WTC11 (cell line): ENCODE results near the gene CYP27C1.

ENCODE experiments used
- AFF4 ChIP-seq: sonication (generic); formaldehyde crosslinking; IDR thresholded peaks from 2 replicates; pipeline ENCODE4 v1.8.1; 2023; ENCODE audit warnings: mild to moderate bottlenecking, missing genetic modification reagents, borderline replicate concordance
- CREM ChIP-seq: sonication (generic); formaldehyde crosslinking; IDR thresholded peaks from 2 replicates; pipeline ENCODE4 v1.8.1; 2022; ENCODE audit warnings: mild to moderate bottlenecking, missing genetic modification reagents, moderate library complexity
- CTCF ChIP-seq: fragments of 200-600 bp; IDR thresholded peaks from 2 replicates; pipeline ENCODE4 v1.8.0; 2022; ENCODE audit warnings: antibody characterized with exemption
- HMGA2 ChIP-seq: fragments of 250-450 bp; sonication (Bioruptor Pico); IDR thresholded peaks from 2 replicates; pipeline ENCODE4 v1.4.0; 2021; ENCODE audit warnings: mild to moderate bottlenecking, moderate library complexity
- TCF7 ChIP-seq: sonication (generic); formaldehyde crosslinking; IDR thresholded peaks from 2 replicates; pipeline ENCODE4 v1.8.0; 2022; ENCODE audit warnings: mild to moderate bottlenecking, low read depth, missing genetic modification reagents, moderate library complexity
- ZNF232 ChIP-seq: sonication (generic); formaldehyde crosslinking; IDR thresholded peaks from 2 replicates; pipeline ENCODE4 v1.8.0; 2022; ENCODE audit warnings: mild to moderate bottlenecking, missing genetic modification reagents
- TF ChIP-seq, protein P1 (sequence below): sonication (generic); formaldehyde crosslinking; conservative IDR thresholded peaks from 2 replicates; pipeline ENCODE4 v1.8.1; 2022; ENCODE audit warnings: mild to moderate bottlenecking, missing genetic modification reagents
- TF ChIP-seq, protein P2 (sequence below): fragments of 250-450 bp; sonication (Bioruptor Pico); IDR thresholded peaks from 2 replicates; pipeline ENCODE4 v2.1.2; 2022; ENCODE audit warnings: mild to moderate bottlenecking, moderate library complexity
- TF ChIP-seq, protein P3 (sequence below): sonication (generic); formaldehyde crosslinking; IDR thresholded peaks from 2 replicates; pipeline ENCODE4 v1.8.0; 2022; ENCODE audit warnings: mild to moderate bottlenecking, missing genetic modification reagents
- TF ChIP-seq, protein P4 (sequence below): sonication (generic); formaldehyde crosslinking; conservative IDR thresholded peaks from 2 replicates; pipeline ENCODE4 v1.8.1; 2023; ENCODE audit warnings: mild to moderate bottlenecking, low read depth, missing genetic modification reagents, moderate library complexity

DNA sequence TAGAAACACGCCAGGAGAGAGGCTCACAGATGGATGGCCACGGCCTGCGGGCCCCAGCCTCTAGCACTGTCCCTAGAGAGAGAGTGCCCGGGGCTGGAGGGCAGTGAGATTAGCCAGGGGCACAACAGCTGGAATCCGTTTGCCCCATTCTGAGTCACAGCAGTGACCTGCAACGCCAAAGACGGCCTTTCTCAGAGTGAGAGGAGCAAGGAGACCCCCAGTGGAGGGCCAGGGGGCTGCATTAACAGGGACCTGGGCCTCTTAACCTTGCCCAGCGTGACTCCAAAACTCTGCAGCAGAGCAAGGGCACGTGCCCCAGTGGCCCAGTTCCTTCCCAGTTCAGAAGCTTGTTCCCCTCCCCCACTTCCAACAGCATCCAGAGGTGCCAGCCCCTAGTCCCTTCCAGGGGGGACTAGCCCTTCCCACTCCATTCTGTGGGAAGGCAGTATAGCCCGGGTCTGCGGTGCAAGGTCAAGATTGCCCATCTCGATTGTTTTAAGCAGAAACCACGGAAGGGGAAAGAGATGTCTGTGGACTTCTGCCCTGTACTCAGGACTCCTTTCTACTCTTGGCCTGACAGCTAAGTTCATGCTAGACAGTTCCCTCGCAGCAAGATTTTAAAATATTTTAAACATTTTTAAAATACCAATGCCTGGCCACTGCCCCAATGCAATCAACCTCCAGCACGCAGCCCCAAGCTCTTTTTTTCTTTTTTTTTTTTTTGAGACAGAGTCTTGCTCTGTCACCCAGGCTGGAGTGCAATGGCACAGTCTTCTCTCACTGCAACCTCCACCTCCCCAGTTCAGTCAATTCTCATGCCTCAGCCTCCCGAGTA lies 62.2 kb downstream of the CYP27C1 start:
- no peak; the same call in 1 of the 2 replicates for TF ChIP-seq CTCF
- no peak for TF ChIP-seq AFF4 (CRISPR knock-in tag)
- TF ChIP-seq, protein P1, sequence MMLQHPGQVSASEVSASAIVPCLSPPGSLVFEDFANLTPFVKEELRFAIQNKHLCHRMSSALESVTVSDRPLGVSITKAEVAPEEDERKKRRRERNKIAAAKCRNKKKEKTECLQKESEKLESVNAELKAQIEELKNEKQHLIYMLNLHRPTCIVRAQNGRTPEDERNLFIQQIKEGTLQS (CRISPR knock-in tag) = no peak
- TF ChIP-seq, protein P2, sequence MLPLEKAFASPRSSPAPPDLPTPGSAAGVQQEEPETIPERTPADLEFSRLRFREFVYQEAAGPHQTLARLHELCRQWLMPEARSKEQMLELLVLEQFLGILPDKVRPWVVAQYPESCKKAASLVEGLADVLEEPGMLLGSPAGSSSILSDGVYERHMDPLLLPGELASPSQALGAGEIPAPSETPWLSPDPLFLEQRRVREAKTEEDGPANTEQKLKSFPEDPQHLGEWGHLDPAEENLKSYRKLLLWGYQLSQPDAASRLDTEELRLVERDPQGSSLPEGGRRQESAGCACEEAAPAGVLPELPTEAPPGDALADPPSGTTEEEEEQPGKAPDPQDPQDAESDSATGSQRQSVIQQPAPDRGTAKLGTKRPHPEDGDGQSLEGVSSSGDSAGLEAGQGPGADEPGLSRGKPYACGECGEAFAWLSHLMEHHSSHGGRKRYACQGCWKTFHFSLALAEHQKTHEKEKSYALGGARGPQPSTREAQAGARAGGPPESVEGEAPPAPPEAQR (CRISPR knock-in tag) = no peak
- TF ChIP-seq TCF7 (CRISPR knock-in tag) = no peak
- no peak for TF ChIP-seq ZNF232 (CRISPR knock-in tag)
- TF ChIP-seq, protein P3, sequence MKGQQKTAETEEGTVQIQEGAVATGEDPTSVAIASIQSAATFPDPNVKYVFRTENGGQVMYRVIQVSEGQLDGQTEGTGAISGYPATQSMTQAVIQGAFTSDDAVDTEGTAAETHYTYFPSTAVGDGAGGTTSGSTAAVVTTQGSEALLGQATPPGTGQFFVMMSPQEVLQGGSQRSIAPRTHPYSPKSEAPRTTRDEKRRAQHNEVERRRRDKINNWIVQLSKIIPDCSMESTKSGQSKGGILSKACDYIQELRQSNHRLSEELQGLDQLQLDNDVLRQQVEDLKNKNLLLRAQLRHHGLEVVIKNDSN (CRISPR knock-in tag) = peak; percentile 62; the same call in 1 of the 2 replicates
- TF ChIP-seq, protein P4, sequence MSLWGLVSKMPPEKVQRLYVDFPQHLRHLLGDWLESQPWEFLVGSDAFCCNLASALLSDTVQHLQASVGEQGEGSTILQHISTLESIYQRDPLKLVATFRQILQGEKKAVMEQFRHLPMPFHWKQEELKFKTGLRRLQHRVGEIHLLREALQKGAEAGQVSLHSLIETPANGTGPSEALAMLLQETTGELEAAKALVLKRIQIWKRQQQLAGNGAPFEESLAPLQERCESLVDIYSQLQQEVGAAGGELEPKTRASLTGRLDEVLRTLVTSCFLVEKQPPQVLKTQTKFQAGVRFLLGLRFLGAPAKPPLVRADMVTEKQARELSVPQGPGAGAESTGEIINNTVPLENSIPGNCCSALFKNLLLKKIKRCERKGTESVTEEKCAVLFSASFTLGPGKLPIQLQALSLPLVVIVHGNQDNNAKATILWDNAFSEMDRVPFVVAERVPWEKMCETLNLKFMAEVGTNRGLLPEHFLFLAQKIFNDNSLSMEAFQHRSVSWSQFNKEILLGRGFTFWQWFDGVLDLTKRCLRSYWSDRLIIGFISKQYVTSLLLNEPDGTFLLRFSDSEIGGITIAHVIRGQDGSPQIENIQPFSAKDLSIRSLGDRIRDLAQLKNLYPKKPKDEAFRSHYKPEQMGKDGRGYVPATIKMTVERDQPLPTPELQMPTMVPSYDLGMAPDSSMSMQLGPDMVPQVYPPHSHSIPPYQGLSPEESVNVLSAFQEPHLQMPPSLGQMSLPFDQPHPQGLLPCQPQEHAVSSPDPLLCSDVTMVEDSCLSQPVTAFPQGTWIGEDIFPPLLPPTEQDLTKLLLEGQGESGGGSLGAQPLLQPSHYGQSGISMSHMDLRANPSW = no peak
- no peak for TF ChIP-seq HMGA2 (CRISPR knock-in tag)
- TF ChIP-seq CREM (CRISPR knock-in tag) = no peak
